ENCODE measurements around the gene ASF1A.
"Not testable (repeated sequence)": the region's sequence is repeated elsewhere in the genome, so short reads cannot be mapped to it uniquely, and the experiment has no call there.

ASF1A gene
- 72.8 to 101 (median 76.1) reads per million in 4 experiments for total RNA-seq

- peak; percentile 89 for DNase-seq
Observed at GRCh38 chr6:118893807-118894424, at the start of gene ASF1A. TSS of gene ASF1A (plus strand) at chr6:118894152. CDS start at chr6:118894414, 262 bp downstream.

- no peak for DNase-seq
Observed at GRCh38 chr6:118844915-118845314, 49.0 kb upstream of the ASF1A start.

- no peak for DNase-seq
Observed at GRCh38 chr6:118853408-118853807, 40.5 kb upstream of the ASF1A start.

GRCh38 chr6:118856301-118856700 lies 37.7 kb upstream of the ASF1A start:
- no peak for DNase-seq

GRCh38 chr6:118859517-118860064 lies 34.4 kb upstream of the ASF1A start:
- no peak for DNase-seq

GRCh38 chr6:118860363-118860762 lies 33.6 kb upstream of the ASF1A start:
- no peak for DNase-seq

GRCh38 chr6:118860880-118861279 lies 33.1 kb upstream of the ASF1A start:
- no peak for DNase-seq

- DNase-seq = no peak
Observed at GRCh38 chr6:118862443-118862842, 31.5 kb upstream of the ASF1A start.

- DNase-seq = no peak
Observed at GRCh38 chr6:118864341-118865099, 29.4 kb upstream of the ASF1A start.

GRCh38 chr6:118865100-118865391 lies 28.9 kb upstream of the ASF1A start:
- DNase-seq = no peak

- DNase-seq = no peak
Observed at GRCh38 chr6:118867181-118867580, 26.8 kb upstream of the ASF1A start.

GRCh38 chr6:118868901-118869300 lies 25.1 kb upstream of the ASF1A start:
- DNase-seq = not testable (repeated sequence)

GRCh38 chr6:118869350-118869749 lies 24.6 kb upstream of the ASF1A start:
- DNase-seq = no peak

- DNase-seq = no peak
Observed at GRCh38 chr6:118869894-118870589, 23.9 kb upstream of the ASF1A start.

- no peak for DNase-seq
Observed at GRCh38 chr6:118871331-118871730, 22.6 kb upstream of the ASF1A start.

GRCh38 chr6:118872318-118872717 lies 21.6 kb upstream of the ASF1A start:
- no peak for DNase-seq

- DNase-seq = no peak
Observed at GRCh38 chr6:118872726-118873125, 21.2 kb upstream of the ASF1A start.

GRCh38 chr6:118873239-118873638 lies 20.7 kb upstream of the ASF1A start:
- DNase-seq = no peak

- no peak for DNase-seq
Observed at GRCh38 chr6:118875672-118876071, 18.3 kb upstream of the ASF1A start.

- no peak for DNase-seq
Observed at GRCh38 chr6:118876198-118876597, 17.8 kb upstream of the ASF1A start.

GRCh38 chr6:118876814-118877213 lies 17.1 kb upstream of the ASF1A start:
- no peak for DNase-seq

- DNase-seq = no peak
Observed at GRCh38 chr6:118877806-118878205, 16.1 kb upstream of the ASF1A start.

- DNase-seq = no peak
Observed at GRCh38 chr6:118881440-118882313, 12.3 kb upstream of the ASF1A start.

Data from effector CD8-positive, alpha-beta T cell (primary cell).